GM21381 (cell line): ENCODE measurements around the gene LGALS7B.
"Not testable (repeated sequence)": the region's sequence is repeated elsewhere in the genome, so short reads cannot be mapped to it uniquely, and the experiment has no call there.

Experiments used
- ATAC-seq: cut with Tn5 transposase; IDR thresholded peaks from one replicate; pipeline ENCODE4 v1.9.1; 2021; ENCODE audit warnings: mild to moderate bottlenecking, moderate library complexity; ENCODE audit not compliant: unreplicated experiment

Gene LGALS7B

DNA sequence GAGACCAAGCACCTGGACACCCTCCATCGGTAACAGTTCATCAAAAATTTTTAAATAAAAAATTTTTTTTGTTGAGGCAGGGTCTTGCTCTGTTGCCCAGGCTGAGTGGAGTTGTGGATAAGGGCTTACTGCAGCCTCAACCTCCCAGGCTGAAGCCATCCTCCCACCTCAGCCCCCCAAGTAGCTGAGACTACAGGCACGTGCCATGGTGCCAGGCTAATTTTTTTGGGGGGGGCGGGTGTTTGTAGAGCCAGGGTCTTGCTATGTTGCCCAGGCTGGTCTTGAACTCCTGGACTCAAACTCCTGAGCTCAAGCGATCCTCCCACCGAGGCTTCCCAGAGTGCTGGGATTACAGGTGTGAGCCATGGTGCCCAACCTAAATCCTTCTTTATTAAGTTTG lies 4.7 kb downstream of the LGALS7B start:
- ATAC-seq: no peak

DNA sequence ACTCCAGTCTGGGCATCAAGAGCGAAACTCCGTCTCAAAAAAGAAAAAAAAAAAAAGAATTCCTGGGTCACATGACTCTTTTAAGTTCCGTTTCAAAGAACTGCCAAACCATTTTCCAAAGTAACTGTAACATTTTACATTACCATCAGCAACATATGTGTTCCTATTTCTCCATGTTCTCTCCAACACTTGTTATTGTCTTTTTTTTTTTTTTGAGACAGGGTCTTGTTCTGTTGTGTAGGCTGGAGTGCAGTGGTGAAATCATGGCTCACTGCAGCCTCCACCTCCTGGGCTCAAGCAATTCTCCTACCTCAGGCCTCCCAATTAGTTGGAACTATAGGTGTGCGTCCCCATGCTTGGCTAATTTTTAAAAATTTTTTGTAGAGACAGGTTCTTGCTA lies 6.5 kb downstream of the LGALS7B start:
- ATAC-seq: no peak

DNA sequence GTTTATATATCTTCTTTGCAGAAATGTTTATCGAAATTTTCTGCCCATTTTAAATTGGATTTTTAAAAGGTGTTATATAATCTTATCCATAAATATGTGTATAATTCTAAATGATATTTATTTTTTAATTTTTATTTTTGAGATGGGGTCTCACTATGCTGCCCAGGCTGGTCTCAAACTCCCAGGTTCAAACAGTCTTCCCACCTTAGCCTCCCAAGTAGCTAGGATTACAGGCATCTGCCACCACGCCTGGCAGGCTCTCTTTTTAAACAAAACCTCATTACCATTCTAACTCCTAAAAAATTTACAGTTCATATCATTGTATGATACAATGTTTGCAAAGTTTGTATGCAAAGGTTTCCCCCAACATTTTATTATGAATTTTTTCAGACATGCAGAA lies 7.2 kb downstream of the LGALS7B start:
- ATAC-seq: no peak

GRCh38 chr19:38797781-38798180 lies 8.8 kb downstream of the LGALS7B start:
- not testable (repeated sequence) for ATAC-seq

DNA sequence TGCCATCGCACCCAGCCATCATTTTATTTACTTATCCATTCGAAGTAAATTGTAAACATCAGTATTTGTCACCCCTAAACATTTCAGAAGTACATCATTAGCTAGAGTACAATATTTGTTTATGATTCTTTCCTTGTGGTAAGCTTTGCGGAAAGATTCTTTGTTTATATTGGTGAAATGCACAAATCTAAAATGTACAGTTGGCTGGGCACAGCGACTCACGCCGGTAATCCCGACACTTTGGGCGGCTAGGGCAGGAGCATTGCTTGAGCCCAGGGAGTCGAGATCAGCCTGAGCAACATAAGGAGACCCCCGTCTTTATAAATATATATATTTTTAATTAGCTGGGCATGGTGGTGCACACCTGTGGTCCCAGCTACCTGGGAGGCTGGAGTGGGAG lies 10.1 kb downstream of the LGALS7B start:
- no peak for ATAC-seq

DNA sequence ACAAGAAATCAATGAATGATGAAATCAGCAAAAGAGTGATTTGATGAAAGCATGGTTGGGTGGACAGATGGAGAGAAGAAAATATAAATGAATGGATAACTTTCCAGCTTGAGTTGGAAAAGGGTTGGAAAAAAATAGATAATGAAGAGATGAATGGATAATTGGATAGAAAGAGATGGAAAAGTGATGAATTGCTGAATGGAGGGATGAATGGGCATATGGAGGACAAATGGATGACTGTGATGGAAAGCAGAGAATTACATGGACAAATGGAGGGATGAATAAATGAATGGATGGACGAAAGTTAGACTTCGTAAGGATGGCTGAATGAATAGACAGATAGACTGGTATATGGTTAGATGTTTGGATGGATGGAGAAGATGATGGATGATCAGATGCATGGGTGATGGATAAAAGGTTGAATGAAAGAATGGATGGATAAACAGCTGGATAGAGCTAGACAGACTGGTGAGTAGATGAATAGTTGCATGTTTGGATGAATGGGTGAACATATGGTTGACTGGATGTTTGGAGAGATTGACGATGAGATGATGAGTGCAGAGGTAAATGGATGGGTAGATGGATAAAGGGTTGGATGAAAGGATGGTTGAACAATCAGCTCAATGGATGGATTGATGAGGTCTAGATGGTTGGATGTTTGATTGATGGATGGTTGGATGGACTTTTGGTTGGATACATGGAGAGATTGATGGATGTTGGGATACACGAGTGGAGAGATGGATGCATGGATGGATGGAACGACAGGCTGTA lies 11.8 kb downstream of the LGALS7B start:
- no peak for ATAC-seq

GRCh38 chr19:38801359-38802095 lies 12.5 kb downstream of the LGALS7B start:
- ATAC-seq: no peak

GRCh38 chr19:38803543-38803942 lies 14.5 kb downstream of the LGALS7B start:
- ATAC-seq: no peak

- ATAC-seq: no peak
Observed at GRCh38 chr19:38805180-38805579, 16.2 kb downstream of the LGALS7B start.

- ATAC-seq: no peak
Observed at GRCh38 chr19:38806371-38806770, 17.4 kb downstream of the LGALS7B start.

GRCh38 chr19:38807374-38808098 lies 18.5 kb downstream of the LGALS7B start:
- not testable (repeated sequence) for ATAC-seq

DNA sequence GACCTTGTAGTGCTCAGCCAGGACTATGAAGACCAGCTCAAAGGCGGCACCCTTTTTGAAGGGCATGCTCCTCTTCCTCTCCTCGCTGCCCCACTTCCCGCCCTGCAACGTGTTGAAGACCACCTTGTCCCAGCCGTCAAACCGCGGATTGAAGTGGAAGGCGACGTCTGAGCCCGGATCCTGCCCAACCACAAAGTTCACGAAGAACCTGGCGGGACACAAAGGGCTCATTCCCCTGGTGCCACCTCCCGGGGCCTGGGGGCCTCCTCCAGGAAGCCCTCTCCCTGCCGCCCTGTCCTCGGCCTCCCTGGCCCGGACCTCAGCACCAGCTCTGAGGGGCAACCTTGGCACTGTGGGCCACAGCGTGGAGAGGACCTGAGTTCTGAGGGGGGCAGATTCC lies 19.7 kb downstream of the LGALS7B start:
- ATAC-seq: no peak

GRCh38 chr19:38809592-38810252 lies 20.7 kb downstream of the LGALS7B start:
- no peak for ATAC-seq

GRCh38 chr19:38812009-38812840 lies 23.2 kb downstream of the LGALS7B start:
- ATAC-seq: no peak

- no peak for ATAC-seq
Observed at GRCh38 chr19:38812841-38813320, 23.9 kb downstream of the LGALS7B start, which contains the start of gene LGALS4. TSS of gene LGALS4 (minus strand) at chr19:38812945. CDS start at chr19:38812886, 59 bp downstream.

GRCh38 chr19:38813323-38813722 lies 24.3 kb downstream of the LGALS7B start:
- ATAC-seq: no peak

DNA sequence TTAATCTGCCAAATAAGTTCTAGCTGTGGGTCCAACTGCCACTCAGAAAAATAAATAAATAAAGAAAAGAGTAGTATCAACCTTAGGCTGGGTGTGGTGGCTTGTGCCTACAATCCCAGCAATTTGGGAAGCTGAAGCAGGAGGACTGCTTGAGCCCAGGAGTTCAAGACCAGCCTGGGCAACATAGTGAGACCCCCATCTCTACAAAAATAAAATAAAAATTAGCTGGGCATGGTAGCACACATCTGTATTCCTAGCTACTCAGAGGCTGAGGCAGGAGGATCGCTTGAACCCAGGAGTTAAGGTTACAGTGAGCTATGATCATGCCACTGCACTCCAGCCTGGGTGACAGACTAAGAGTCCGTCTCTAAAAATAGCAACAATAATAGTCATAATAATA lies 24.9 kb downstream of the LGALS7B start:
- not testable (repeated sequence) for ATAC-seq

GRCh38 chr19:38815059-38816001 lies 26.3 kb downstream of the LGALS7B start:
- no peak for ATAC-seq
